Tibial artery (tissue), 4 donors: ENCODE data around the gene ITGA2.

Source experiments
- DNase-seq, 2 donors: peaks; one replicate each; pipeline ENCODE4 v3.0.0-alpha.2; 2019
- H3K27ac ChIP-seq, 2 donors: fragments of 200-600 bp; sonication (generic) in 1 of 2; 1 replicate in 1 of 2; 2 replicates in 1 of 2; pipeline ENCODE4 v1.5.1; 2018 to 2019; ENCODE audit warnings: mild to moderate bottlenecking in 1 of 2
- H3K27me3 ChIP-seq, 2 donors: fragments of 200-600 bp; sonication (generic) in 1 of 2; one replicate each; pipeline versions ENCODE4 v1.5.1 to v1.6.0; 2016 to 2019
- H3K36me3 ChIP-seq, 3 donors: fragments of 200-600 bp; sonication (generic) in 2 of 3; one replicate each; pipeline ENCODE4 v1.5.1; 2016 to 2019; ENCODE audit warnings: mild to moderate bottlenecking in 2 of 3
- H3K4me1 ChIP-seq, 4 donors: fragments of 200-600 bp; sonication (generic) in 2 of 4; 1 replicate in 3 of 4; 2 replicates in 1 of 4; pipeline ENCODE4 v1.5.1; 2016 to 2019
- H3K4me3 ChIP-seq, 2 donors: fragments of 200-600 bp; sonication (generic) in 1 of 2; 1 replicate in 1 of 2; 2 replicates in 1 of 2; pipeline ENCODE4 v1.5.1; 2018 to 2019; ENCODE audit warnings: mild to moderate bottlenecking in 2 of 2
- H3K9me3 ChIP-seq, 3 donors: fragments of 200-600 bp; sonication (generic) in 1 of 3; one replicate each; pipeline ENCODE4 v1.5.1; 2016 to 2019
- CTCF ChIP-seq, 2 experiments: fragments of 200-600 bp in 1 of 2; fragments of 450-650 bp in 1 of 2; IDR thresholded peaks; one replicate each; pipeline ENCODE4 v1.5.1; 2017 to 2019; ENCODE audit warnings: antibody characterized with exemption in 2 of 2, mild to moderate bottlenecking in 1 of 2, moderate library complexity in 1 of 2
- intact Hi-C: fragments of 100-400 bp; cut with DNase I; formaldehyde crosslinking; loops from one replicate; pipeline ENCODE4 v1.15.0; 2023; ENCODE audit warnings: low total_unique reads

Gene ITGA2

GRCh38 chr5:52995914-52996313 lies 6.8 kb downstream of the ITGA2 start:
- no peaks in the 10 kb centered on the region for H3K4me1 ChIP-seq
- no peak for TF ChIP-seq CTCF (IDR thresholded peaks at IDR 0.05)
- intact Hi-C loops = no loop called here
- no peak overlapping the region for H3K27ac ChIP-seq
- no peaks in the 10 kb centered on the region for H3K9me3 ChIP-seq
- H3K27me3 ChIP-seq = no peaks in the 10 kb centered on the region
- no peaks in the 10 kb centered on the region for H3K36me3 ChIP-seq
- no peak for DNase-seq
- no peak overlapping the region for H3K4me3 ChIP-seq

DNA sequence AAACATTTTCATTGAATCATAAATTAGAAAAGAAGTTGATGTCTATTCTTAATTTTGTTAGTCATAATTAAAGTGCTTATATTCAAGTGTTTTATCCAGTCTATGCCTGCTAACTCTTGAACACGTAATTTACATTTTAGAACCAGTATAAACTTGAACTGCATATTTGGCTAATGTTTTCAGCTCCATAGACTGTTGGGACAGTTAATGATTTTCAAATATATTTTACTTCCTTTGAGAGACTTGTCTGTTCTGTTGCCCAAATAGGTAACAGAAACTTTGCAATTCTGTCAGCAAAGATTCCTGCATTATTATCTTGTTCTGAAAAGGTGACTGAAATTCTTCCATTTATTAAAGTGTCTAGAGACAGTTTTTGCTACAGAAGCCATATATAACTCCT lies 7.8 kb downstream of the ITGA2 start:
- intact Hi-C loops = no loop called here
- Histone ChIP-seq H3K4me1 (no peaks in the 10 kb centered on the region), H3K4me3 (no peak overlapping the region), H3K27me3 (no peaks in the 10 kb centered on the region), H3K36me3 (no peaks in the 10 kb centered on the region), H3K27ac (no peak overlapping the region), H3K9me3 (no peaks in the 10 kb centered on the region)
- DNase-seq = no peak
- no peak for TF ChIP-seq CTCF (IDR thresholded peaks at IDR 0.05)

- H3K27ac ChIP-seq = no peak overlapping the region
- H3K9me3 ChIP-seq = no peaks in the 10 kb centered on the region
- no peak overlapping the region for H3K4me3 ChIP-seq
- intact Hi-C loops = no loop called here
- TF ChIP-seq CTCF (IDR thresholded peaks at IDR 0.05) = no peak
- H3K36me3 ChIP-seq = no peaks in the 10 kb centered on the region
- DNase-seq = no peak
- no peaks in the 10 kb centered on the region for H3K27me3 ChIP-seq
- H3K4me1 ChIP-seq = no peaks in the 10 kb centered on the region
Measured at GRCh38 chr5:52997424-52997823, 8.3 kb downstream of the ITGA2 start.

- H3K27ac ChIP-seq = no peak overlapping the region
- intact Hi-C loops = no loop called here
- H3K4me3 ChIP-seq = no peak overlapping the region
- no peak for TF ChIP-seq CTCF (IDR thresholded peaks at IDR 0.05)
- DNase-seq = no peak
- no peaks in the 10 kb centered on the region for H3K27me3 ChIP-seq
- no peaks in the 10 kb centered on the region for H3K36me3 ChIP-seq
- H3K4me1 ChIP-seq = no peaks in the 10 kb centered on the region
- no peaks in the 10 kb centered on the region for H3K9me3 ChIP-seq
Measured at GRCh38 chr5:52998552-52999313, 9.6 kb downstream of the ITGA2 start.

DNA sequence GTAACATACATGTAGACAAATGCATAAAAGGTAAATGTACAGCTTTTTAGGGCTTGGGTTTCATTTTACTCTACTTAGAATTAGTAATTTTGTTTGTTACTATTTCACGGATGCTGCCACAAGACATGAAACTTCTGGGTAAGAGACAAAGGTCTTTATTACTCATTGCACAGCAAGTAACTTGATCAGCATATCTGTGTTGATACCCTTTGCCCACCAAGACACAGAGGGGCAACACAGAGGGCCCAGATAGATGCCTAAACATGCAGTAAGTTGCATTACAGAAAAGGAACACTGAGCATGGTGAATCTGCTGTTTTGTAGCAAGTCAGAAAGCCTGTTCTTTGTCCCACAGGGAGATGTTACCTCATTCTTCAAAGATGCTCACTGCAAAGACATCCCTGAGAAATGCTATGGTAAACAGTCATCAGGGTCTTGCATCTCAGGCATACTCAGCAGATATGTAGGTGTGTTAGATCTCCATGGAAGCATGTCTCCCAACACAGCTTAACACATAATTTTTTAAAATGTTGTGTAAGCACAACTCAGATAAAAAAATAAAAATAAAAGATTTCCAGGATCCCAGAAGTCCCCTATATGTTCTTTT lies 10.3 kb downstream of the ITGA2 start:
- H3K27me3 ChIP-seq = no peaks in the 10 kb centered on the region
- no peak overlapping the region for H3K4me3 ChIP-seq
- H3K9me3 ChIP-seq = no peaks in the 10 kb centered on the region
- H3K36me3 ChIP-seq = no peaks in the 10 kb centered on the region
- DNase-seq = no peak
- intact Hi-C loops = no loop called here
- H3K27ac ChIP-seq = no peak overlapping the region
- no peaks in the 10 kb centered on the region for H3K4me1 ChIP-seq
- no peak for TF ChIP-seq CTCF (IDR thresholded peaks at IDR 0.05)
